Fibroblast of villous mesenchyme (primary cell): ENCODE results near the gene PDCD7. TPM values are rescaled to one million over a fixed set of nuclear protein-coding genes. Genes with fewer than 3 reads are reported as not detected.
"Not testable (repeated sequence)": the region's sequence is repeated elsewhere in the genome, so short reads cannot be mapped to it uniquely, and the experiment has no call there.

Source experiments
- DNase-seq: peaks from one replicate; pipeline ENCODE4 v3.0.0-alpha.2; 2010; ENCODE audit warnings: low read depth
- H3K4me3 ChIP-seq: 2 replicates; pipeline ENCODE4 v1.5.1; 2011; ENCODE audit warnings: low read depth, mild to moderate bottlenecking, low read length
- total RNA-seq: library from RNA; depleted of rRNA; stranded (reverse); fragments of >200 nt; gene quantifications from 2 replicates; pipeline ENCODE4 v1.2.3, GENCODE V29; 2012
- TF ChIP-seq, protein P1 (sequence below): IDR thresholded peaks from 2 replicates; pipeline ENCODE4 v1.5.1; 2012; ENCODE audit warnings: low read depth, mild to moderate bottlenecking, low read length; ENCODE audit not compliant: insufficient read depth

PDCD7 gene
- total RNA-seq, 1 donor: 20.7 TPM

DNA sequence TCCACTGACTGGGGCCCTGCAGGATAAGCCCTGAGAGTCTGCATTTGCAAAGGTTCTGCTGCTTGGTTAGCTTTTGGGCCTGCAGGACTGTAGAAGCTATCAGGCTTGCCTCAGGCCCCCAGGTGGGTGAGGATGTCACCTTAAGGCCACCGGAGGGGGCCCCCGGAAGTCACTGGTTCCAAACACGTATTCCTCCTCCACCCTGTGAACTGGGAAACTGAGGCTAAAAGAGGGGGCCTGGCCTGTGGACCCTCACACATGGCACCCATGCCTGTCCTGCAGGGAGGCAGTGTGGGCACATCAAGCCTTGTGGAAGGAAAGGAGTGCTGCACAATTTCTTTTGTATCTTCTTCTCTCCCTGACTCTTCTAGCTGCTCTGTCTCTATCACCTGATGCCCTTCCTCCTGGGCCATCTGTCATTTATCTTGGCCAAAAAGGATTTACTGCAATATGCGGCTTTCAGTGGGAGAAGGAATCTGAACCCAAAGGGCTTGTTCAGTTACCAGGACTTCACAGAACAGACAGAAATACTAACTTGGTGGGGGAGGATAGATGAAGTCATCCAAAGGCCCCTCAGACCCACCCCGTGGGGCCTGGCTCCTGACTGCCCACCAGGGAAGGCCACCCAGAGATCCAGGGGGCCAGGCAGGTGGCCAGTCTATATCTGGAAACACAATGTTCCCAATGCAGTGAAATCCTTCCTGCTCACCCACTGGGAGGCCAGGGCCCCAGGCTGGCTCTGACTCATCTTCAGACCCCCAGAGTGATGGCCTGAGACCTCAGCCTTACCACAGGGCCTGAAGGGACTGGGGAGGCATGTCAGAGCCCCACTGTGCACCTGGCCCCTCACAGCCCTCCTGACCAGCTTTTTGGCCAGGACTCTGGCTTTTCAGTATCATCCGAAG is 36.9 kb downstream of the PDCD7 start:
- TF ChIP-seq, protein P1, sequence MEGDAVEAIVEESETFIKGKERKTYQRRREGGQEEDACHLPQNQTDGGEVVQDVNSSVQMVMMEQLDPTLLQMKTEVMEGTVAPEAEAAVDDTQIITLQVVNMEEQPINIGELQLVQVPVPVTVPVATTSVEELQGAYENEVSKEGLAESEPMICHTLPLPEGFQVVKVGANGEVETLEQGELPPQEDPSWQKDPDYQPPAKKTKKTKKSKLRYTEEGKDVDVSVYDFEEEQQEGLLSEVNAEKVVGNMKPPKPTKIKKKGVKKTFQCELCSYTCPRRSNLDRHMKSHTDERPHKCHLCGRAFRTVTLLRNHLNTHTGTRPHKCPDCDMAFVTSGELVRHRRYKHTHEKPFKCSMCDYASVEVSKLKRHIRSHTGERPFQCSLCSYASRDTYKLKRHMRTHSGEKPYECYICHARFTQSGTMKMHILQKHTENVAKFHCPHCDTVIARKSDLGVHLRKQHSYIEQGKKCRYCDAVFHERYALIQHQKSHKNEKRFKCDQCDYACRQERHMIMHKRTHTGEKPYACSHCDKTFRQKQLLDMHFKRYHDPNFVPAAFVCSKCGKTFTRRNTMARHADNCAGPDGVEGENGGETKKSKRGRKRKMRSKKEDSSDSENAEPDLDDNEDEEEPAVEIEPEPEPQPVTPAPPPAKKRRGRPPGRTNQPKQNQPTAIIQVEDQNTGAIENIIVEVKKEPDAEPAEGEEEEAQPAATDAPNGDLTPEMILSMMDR: no peak
- DNase-seq: no peak
- H3K4me3 ChIP-seq: no peak overlapping the region

DNA sequence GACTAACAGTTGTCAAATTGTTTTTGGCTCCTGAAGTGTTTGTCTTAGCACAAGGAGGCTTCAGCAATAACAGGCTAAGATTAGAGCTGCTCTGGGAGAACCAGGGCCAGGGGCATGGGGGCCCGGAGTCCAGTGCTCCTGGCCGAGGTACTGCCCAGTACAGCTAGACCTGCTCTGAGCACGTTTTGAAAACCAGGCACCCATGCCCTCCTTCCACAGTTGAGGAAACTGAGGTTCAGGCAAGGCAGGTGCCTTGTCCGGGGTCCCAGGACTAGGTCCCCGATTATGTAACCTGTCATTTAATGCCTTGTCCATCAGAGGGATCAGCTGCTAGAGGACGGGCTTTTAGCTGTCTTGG is 37.9 kb downstream of the PDCD7 start:
- TF ChIP-seq, protein P1: no peak
- no peak for DNase-seq
- no peak overlapping the region for H3K4me3 ChIP-seq

DNA sequence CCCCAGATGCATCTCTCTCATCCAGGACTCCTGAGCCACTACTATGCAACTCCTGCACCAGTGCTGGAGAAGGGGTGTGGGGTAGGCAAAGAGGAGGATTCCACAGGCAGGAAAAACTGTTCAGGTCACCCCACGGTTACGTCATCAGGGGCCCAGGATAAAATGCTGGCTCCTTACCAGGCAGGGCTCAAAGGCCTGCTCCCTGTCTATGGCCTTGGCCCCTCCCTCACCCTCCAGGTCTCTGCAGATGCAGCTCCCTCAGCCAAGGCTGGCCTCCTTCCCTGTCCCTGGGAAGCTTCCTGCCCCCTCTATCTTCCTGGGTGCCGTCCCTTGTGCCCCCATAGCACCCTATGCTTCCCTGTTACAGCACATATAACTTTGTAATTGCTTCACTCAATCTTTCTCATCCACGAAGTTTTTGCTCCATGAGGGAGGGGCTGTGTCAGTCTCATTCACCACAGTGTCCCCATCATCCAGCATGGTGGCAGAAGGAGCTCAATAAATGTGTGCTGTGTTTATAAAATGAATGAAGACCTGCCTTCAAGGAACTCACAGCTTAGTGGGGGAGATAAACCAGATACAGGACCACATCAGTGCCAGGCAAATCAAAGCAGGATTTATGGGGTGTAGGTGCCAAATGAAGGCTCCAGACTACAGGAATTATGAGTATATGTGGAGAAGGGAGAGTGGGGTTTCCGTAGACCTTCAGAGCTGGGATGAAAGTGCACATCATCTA is 38.4 kb downstream of the PDCD7 start:
- TF ChIP-seq, protein P1: no peak
- no peak overlapping the region for H3K4me3 ChIP-seq
- DNase-seq: peak; percentile 44

DNA sequence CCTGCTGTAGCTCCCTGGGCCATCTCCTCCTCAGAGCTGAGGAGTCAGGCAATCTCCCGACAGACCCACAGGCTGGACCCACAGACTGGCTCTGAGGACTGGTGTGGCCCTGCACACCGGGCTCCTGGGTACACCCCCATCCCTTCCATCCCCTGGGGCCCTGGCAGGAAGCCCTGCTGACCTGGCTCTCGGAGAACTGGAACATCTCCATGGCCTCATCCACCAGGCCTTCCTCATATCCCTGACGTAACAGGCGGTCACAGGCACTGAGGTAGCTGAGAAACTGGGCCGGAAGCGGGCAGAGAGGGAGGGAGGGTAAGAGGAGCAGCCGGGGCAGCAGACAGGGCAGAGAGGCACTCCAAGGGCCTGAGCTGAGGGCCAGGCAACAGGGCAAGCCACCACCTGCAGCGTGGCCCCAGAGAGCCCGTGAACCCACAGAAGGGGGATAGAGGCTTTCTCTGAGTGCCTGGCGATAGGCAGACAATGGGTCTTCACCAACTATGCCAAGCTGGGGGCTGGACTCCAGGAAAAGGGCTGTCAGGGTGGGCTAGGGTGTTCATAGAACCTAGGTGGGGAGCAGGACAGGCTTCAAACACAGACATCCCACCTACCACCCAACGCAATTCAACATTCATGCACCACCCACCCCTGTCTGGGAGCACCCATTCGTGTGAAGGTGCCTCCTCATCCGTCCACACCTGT is 39.2 kb downstream of the PDCD7 start:
- TF ChIP-seq, protein P1: no peak
- DNase-seq: peak; percentile 46
- no peak overlapping the region for H3K4me3 ChIP-seq

DNA sequence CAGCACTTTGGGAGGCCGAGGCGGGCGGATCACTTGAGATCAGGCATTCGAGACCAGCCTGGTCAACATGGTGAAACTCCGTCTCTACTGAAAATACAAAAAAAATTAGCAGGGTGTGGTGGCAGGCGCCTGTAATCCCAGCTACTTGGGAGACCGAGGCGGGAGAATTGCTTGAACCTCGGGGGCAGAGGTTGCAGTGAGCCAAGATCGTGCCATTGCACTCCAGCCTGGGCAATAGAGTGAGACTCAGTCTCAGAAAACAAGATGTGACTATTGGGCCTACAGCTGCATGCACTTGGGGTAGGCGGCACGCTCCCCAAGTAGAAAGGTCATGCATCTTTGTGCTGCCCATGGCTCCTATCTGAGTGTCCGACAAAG is 39.8 kb downstream of the PDCD7 start:
- H3K4me3 ChIP-seq, DNase-seq: not testable (repeated sequence)

DNA sequence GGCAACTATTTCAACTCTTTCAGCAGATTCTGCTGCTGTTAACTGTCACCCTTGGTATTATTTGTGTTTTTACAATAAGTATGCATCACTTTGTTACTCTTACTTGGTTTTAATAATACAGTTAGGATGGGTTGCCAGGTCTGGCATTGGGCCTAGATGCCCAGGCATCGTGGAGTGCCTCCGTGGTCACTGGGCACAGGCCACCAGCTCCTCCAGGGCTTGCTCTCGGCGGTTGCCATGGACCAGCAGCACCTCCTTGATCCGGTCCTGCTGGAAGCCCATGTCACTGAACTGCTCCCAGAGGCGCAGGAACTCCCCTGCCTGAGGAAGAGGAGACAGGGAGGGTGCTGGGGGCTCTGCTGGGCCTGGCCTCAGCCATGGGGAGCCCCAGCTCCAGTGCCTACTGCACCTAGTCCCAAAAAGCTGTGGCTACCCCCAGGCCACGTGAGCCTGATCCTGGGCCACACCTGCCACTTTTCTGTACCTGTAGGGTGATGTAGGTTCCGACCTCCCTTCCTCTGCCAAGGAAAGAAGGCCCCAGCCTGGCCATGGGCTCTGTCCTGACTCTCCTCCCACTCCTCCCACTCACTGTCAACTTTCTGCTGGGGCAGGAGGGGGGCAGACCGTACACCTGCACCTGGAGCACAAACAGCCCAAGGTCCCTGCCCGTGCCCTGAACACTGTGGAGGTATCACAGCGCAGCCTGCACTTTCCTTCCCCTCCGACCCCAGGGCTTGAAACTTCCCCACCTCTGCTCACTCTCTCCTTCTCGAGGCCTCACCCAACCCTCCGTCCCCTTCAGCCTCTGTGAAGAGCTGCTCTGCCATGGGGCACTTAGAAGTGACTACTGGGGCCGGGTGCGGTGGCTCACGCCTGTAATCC is 40.5 kb downstream of the PDCD7 start:
- TF ChIP-seq, protein P1: no peak
- H3K4me3 ChIP-seq: no peak overlapping the region
- DNase-seq: no peak
